HFFc6 (cell line): Measurements from ENCODE around the gene VPS4A. TPM values are rescaled to one million over a fixed set of nuclear protein-coding genes. Genes with fewer than 3 reads are reported as not detected.

Experiments used
- DNase-seq: peaks from one replicate; pipeline ENCODE4 v3.0.0-alpha.2; 2018
- H3K27ac Mint-ChIP-seq: 2 replicates; pipeline ENCODE4 v1.8.0; 2020; ENCODE audit warnings: mild to moderate bottlenecking, mixed read lengths
- H3K27me3 Mint-ChIP-seq: 2 replicates; pipeline ENCODE4 v1.8.0; 2021; ENCODE audit warnings: mild to moderate bottlenecking, moderate library complexity, mixed read lengths; ENCODE audit not compliant: insufficient read depth
- H3K36me3 Mint-ChIP-seq: 2 replicates; pipeline ENCODE4 v1.8.0; 2021; ENCODE audit warnings: low read depth, mixed read lengths
- H3K4me1 Mint-ChIP-seq: 2 replicates; pipeline ENCODE4 v1.8.0; 2020; ENCODE audit warnings: low read depth, mixed read lengths
- H3K4me3 Mint-ChIP-seq: 2 replicates; pipeline ENCODE4 v1.8.0; 2020; ENCODE audit warnings: mild to moderate bottlenecking, moderate library complexity, mixed read lengths
- H3K9me3 Mint-ChIP-seq: 2 replicates; pipeline ENCODE4 v1.8.0; 2020; ENCODE audit warnings: mild to moderate bottlenecking, mixed read lengths
- total RNA-seq, 6 experiments: library from RNA; stranded (reverse); fragmentation: NEBNext Ultra II Directional; extraction: Animal tissue kit (Norgen Biotek cat#: 25700); gene quantifications; 2 replicates in 1 of 6; 3 replicates in 5 of 6; pipeline ENCODE4 v1.2.3, GENCODE V29; 2021
- TF ChIP-seq, protein P1 (sequence below): fragments of 200-600 bp; sonication (generic); IDR thresholded peaks from 2 replicates; pipeline ENCODE4 v1.5.0; 2021; ENCODE audit warnings: antibody characterized with exemption, mild to moderate bottlenecking

VPS4A gene
- total RNA-seq, 6 experiments from 2014 or later, result 33.2 to 39.8 (median 36.7) TPM

DNA sequence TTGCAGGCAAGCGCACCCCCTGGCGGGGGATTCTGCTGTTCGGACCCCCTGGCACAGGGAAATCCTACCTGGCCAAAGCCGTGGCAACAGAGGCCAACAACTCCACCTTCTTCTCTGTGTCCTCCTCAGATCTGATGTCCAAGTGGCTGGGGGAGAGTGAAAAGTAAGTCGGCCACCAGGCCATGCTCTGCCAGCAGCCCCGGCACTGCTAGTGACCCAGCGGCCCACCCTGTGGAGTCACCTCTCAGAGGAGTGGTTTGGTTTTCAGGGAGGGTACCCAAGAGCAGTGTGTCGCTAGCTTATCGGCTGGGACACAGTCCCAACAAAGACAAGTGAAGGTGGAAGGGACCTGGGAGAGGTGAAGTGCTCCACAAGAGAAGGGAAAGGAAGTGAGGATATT lies 8.2 kb downstream of the VPS4A start:
- Mint-ChIP-seq H3K27me3 (no peaks in the 10 kb centered on the region; the same call in none of the 2 replicates), H3K27ac (no peak overlapping the region), H3K4me1 (peaks cover 4% of the 10 kb centered on the region), H3K36me3 (peaks cover 28% of the 10 kb centered on the region), H3K9me3 (no peaks in the 10 kb centered on the region), H3K4me3 (no peak overlapping the region)
- DNase-seq, result no peak
- TF ChIP-seq, protein P1, sequence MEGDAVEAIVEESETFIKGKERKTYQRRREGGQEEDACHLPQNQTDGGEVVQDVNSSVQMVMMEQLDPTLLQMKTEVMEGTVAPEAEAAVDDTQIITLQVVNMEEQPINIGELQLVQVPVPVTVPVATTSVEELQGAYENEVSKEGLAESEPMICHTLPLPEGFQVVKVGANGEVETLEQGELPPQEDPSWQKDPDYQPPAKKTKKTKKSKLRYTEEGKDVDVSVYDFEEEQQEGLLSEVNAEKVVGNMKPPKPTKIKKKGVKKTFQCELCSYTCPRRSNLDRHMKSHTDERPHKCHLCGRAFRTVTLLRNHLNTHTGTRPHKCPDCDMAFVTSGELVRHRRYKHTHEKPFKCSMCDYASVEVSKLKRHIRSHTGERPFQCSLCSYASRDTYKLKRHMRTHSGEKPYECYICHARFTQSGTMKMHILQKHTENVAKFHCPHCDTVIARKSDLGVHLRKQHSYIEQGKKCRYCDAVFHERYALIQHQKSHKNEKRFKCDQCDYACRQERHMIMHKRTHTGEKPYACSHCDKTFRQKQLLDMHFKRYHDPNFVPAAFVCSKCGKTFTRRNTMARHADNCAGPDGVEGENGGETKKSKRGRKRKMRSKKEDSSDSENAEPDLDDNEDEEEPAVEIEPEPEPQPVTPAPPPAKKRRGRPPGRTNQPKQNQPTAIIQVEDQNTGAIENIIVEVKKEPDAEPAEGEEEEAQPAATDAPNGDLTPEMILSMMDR, result no peak

DNA sequence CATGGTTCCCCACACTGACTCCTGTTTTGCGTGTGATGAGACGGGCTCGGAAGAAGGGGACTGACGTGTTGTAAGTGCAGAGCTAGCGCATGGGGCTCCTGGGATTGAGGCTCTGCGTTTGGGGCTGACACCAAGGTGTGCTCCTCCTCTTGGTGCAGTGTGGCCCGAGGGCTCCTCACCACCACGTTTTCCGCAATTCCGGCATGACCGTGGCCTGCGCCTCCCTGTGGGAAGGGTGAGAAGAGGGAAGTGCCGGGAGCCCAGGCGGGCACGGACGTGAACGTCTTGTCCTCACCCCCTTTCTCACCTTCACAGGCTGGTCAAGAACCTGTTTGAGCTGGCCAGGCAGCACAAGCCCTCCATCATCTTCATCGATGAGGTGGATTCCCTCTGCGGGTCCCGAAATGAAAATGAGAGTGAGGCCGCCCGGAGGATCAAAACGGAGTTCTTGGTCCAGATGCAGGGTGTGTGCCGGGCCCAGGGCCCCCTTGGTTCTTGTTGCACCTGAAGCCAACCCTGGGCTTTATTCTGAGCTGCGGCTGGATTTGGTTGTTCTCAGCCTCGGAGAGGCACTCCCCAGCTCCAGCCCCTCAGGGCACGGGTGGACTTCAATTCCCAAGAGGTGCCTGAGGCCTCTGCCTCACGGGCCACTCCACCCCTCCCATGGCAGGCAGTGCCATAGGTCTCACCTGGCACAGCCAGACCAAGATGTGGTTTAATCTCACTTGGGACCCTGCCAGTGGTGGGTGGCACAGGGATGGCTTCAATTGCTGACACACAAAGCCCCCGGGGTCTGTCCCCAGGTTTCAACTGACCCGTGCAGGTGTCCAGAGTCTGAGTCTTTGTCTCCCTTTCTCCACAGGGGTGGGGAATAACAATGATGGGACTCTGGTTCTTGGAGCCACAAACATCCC lies 8.9 kb downstream of the VPS4A start:
- Mint-ChIP-seq H3K27me3 (no peaks in the 10 kb centered on the region; the same call in 1 of the 2 replicates), H3K4me1 (peaks cover 10% of the 10 kb centered on the region), H3K27ac (no peak overlapping the region), H3K36me3 (peaks cover 31% of the 10 kb centered on the region), H3K9me3 (no peaks in the 10 kb centered on the region), H3K4me3 (no peak overlapping the region)
- no peak for DNase-seq
- TF ChIP-seq, protein P1, result no peak

DNA sequence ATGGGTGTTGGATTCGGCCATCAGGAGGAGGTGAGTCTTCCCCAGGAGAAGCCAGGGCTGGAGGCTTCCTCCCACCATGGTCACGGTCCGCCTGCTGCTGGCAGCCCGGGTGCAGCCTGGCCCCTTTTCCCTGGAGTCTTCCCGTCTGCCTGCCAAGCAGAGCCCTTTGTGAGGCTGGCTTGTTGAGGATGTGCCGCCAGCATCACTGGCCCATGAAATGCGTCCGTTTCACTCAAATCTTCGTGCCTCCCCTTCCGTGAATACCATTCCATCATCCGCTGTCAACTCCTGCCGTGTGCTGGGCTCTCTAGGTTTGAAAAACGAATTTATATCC lies 9.6 kb downstream of the VPS4A start:
- Mint-ChIP-seq H3K4me3 (no peak overlapping the region), H3K27me3 (no peaks in the 10 kb centered on the region; the same call in none of the 2 replicates), H3K4me1 (peaks cover 10% of the 10 kb centered on the region), H3K9me3 (no peaks in the 10 kb centered on the region), H3K27ac (no peak overlapping the region), H3K36me3 (peaks cover 36% of the 10 kb centered on the region)
- TF ChIP-seq, protein P1, result no peak
- DNase-seq, result no peak

DNA sequence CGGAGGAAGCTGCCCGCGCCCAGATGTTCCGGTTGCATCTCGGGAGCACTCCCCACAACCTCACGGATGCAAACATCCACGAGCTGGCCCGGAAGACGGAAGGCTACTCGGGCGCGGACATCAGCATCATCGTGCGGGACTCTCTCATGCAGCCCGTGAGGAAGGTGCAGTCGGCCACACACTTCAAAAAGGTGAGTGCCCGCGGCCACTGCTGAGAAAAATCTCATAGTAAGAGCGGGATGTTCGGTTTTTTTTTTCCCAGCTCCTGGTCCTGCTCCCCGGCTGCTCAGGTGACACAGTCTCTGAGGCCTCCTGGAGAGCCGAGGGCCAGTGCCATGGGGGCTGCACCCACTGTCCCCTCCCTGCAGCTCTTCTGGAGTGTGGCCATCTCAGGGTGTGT lies 9.9 kb downstream of the VPS4A start:
- Mint-ChIP-seq H3K4me3 (no peak overlapping the region), H3K27ac (no peak overlapping the region), H3K4me1 (peaks cover 13% of the 10 kb centered on the region), H3K36me3 (peaks cover 40% of the 10 kb centered on the region), H3K9me3 (no peaks in the 10 kb centered on the region), H3K27me3 (no peaks in the 10 kb centered on the region; the same call in none of the 2 replicates)
- DNase-seq, result no peak
- TF ChIP-seq, protein P1, result no peak

DNA sequence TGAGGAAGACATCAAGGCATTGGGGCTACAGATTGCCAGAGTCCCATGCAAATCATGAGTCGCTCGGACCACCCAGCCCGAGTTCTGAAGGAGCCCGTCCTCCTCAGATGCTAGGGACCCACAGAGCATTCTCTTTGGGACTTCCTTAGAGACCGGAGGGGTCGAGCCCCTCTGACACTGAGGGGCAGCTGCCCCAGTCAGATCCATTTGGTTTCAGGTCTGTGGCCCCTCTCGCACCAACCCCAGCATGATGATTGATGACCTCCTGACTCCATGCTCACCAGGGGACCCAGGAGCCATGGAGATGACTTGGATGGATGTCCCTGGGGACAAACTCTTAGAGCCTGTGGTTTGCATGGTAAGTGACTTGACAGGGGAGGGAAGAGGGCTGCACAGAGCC lies 11.2 kb downstream of the VPS4A start:
- TF ChIP-seq, protein P1, result no peak
- DNase-seq, result no peak
- Mint-ChIP-seq H3K27me3 (no peaks in the 10 kb centered on the region; the same call in none of the 2 replicates), H3K4me1 (peaks cover 21% of the 10 kb centered on the region), H3K4me3 (no peak overlapping the region), H3K27ac (peak overlapping the region; percentile 7; the same call in 1 of the 2 replicates), H3K36me3 (peaks cover 48% of the 10 kb centered on the region), H3K9me3 (no peaks in the 10 kb centered on the region)
